Measurements from ENCODE around the gene CLCNKA. TPM values are rescaled to one million over a fixed set of nuclear protein-coding genes. Genes with fewer than 3 reads are reported as not detected.

Gene CLCNKA
- total RNA-seq, 1 experiment from 2014 or later = not detected

GRCh38 chr1:16074217-16074616 is 52.4 kb downstream of the CLCNKA start:
- CTCF ChIA-PET = interaction anchor here (1.4 to 2.2 kb wide), 3 partner anchors 8 to 143 kb away, joined by 4 to 9 read pairs (median 6); no protein-coding TSS in a partner anchor
- H3K27me3 ChIP-seq (replicated peaks; ENCODE audit: control insufficient read depth, insufficient read depth, low read length) = no peaks in the 10 kb centered on the region
- Mint-ChIP-seq H3K4me1 (ENCODE audit: low read depth, unreplicated experiment) (no peaks in the 10 kb centered on the region), H3K27me3 (ENCODE audit: insufficient read depth, unreplicated experiment) (no peaks in the 10 kb centered on the region), H3K9me3 (ENCODE audit: unreplicated experiment) (no peaks in the 10 kb centered on the region), H3K27ac (ENCODE audit: unreplicated experiment) (no peak overlapping the region), H3K4me3 (ENCODE audit: unreplicated experiment) (peak overlapping the region; percentile 67), H3K36me3 (ENCODE audit: insufficient read depth, unreplicated experiment) (no peaks in the 10 kb centered on the region)
- no peaks in the 10 kb centered on the region for H3K9me3 ChIP-seq
- intact Hi-C loops (cut with micrococcal nuclease; ENCODE audit: unreplicated experiment) = loop anchor here (10.0 kb wide), 1 partner anchor 291 kb away; the partner anchor contains the start of gene SZRD1
- H3K4me1 ChIP-seq = peaks cover 2% of the 10 kb centered on the region; the same call in 1 of the 2 replicates
- peak overlapping the region; percentile 42; the same call in 1 of the 2 replicates for H3K4me3 ChIP-seq (ENCODE audit: low read depth, low read length)
- POLR2A ChIA-PET = no interaction called here
- DNase-seq = no peak
- no TSS peak for BruUV-seq (replicated peaks)
- TF ChIP-seq CTCF (IDR thresholded peaks at IDR 0.05; ENCODE audit: insufficient read depth in 1 of 2, low read depth in 1 of 2, low read length in 1 of 2, severe bottlenecking in 1 of 2, unreplicated experiment in 1 of 2) = no peak
- no peaks in the 10 kb centered on the region for H3K36me3 ChIP-seq (ENCODE audit: control insufficient read depth, insufficient read depth, low read length)

GRCh38 chr1:16075337-16076030 is 53.6 kb downstream of the CLCNKA start:
- no TSS peak for BruUV-seq (replicated peaks)
- intact Hi-C loops (cut with micrococcal nuclease; ENCODE audit: unreplicated experiment) = loop anchor here (10.0 kb wide), 1 partner anchor 289 kb away; the partner anchor contains the start of gene SZRD1
- Histone ChIP-seq H3K4me3 (ENCODE audit: low read depth, low read length) (no peak overlapping the region), H3K27me3 (replicated peaks; ENCODE audit: control insufficient read depth, insufficient read depth, low read length) (no peaks in the 10 kb centered on the region), H3K36me3 (ENCODE audit: control insufficient read depth, insufficient read depth, low read length) (no peaks in the 10 kb centered on the region), H3K9me3 (no peaks in the 10 kb centered on the region), H3K4me1 (peaks cover 5% of the 10 kb centered on the region; the same call in 1 of the 2 replicates)
- Mint-ChIP-seq H3K27me3 (ENCODE audit: insufficient read depth, unreplicated experiment) (no peaks in the 10 kb centered on the region), H3K36me3 (ENCODE audit: insufficient read depth, unreplicated experiment) (no peaks in the 10 kb centered on the region), H3K4me1 (ENCODE audit: low read depth, unreplicated experiment) (no peaks in the 10 kb centered on the region), H3K27ac (ENCODE audit: unreplicated experiment) (no peak overlapping the region), H3K4me3 (ENCODE audit: unreplicated experiment) (no peak overlapping the region), H3K9me3 (ENCODE audit: unreplicated experiment) (no peaks in the 10 kb centered on the region)
- TF ChIP-seq CTCF (IDR thresholded peaks at IDR 0.05; ENCODE audit: insufficient read depth in 1 of 2, low read depth in 1 of 2, low read length in 1 of 2, severe bottlenecking in 1 of 2, unreplicated experiment in 1 of 2) = no peak
- ChIA-PET CTCF (interaction anchor here (0.7 kb wide), 1 partner anchor 531 kb away, joined by 4 read pairs; no protein-coding TSS in a partner anchor), POLR2A (interaction anchor here (0.5 kb wide), 1 partner anchor 125 kb away, joined by 3 read pairs; no protein-coding TSS in a partner anchor)
- DNase-seq = no peak

GRCh38 chr1:16076031-16076864 is 54.4 kb downstream of the CLCNKA start:
- H3K4me3 ChIP-seq (ENCODE audit: low read depth, low read length) = no peak overlapping the region
- ChIA-PET CTCF (no interaction called here), POLR2A (no interaction called here)
- BruUV-seq (replicated peaks) = no TSS peak
- no peak overlapping the region for H3K4me3 Mint-ChIP-seq (ENCODE audit: unreplicated experiment)
- no peak overlapping the region for H3K27ac Mint-ChIP-seq (ENCODE audit: unreplicated experiment)
- no peaks in the 10 kb centered on the region for H3K27me3 ChIP-seq (replicated peaks; ENCODE audit: control insufficient read depth, insufficient read depth, low read length)
- DNase-seq = no peak
- H3K27me3 Mint-ChIP-seq (ENCODE audit: insufficient read depth, unreplicated experiment) = no peaks in the 10 kb centered on the region
- TF ChIP-seq CTCF (IDR thresholded peaks at IDR 0.05; ENCODE audit: insufficient read depth in 1 of 2, low read depth in 1 of 2, low read length in 1 of 2, severe bottlenecking in 1 of 2, unreplicated experiment in 1 of 2) = no peak
- no peaks in the 10 kb centered on the region for H3K36me3 Mint-ChIP-seq (ENCODE audit: insufficient read depth, unreplicated experiment)
- no peaks in the 10 kb centered on the region for H3K4me1 Mint-ChIP-seq (ENCODE audit: low read depth, unreplicated experiment)
- H3K36me3 ChIP-seq (ENCODE audit: control insufficient read depth, insufficient read depth, low read length) = no peaks in the 10 kb centered on the region
- H3K9me3 Mint-ChIP-seq (ENCODE audit: unreplicated experiment) = no peaks in the 10 kb centered on the region
- intact Hi-C loops (cut with micrococcal nuclease; ENCODE audit: unreplicated experiment) = loop anchor here (10.0 kb wide), 1 partner anchor 289 kb away; the partner anchor contains the start of gene SZRD1
- peaks cover 5% of the 10 kb centered on the region; the same call in 1 of the 2 replicates for H3K4me1 ChIP-seq
- H3K9me3 ChIP-seq = no peaks in the 10 kb centered on the region

All from Caco-2 (cell line).